K562 (cell line): ENCODE data around the gene AUNIP. TPM values are rescaled to one million over a fixed set of nuclear protein-coding genes. Genes with fewer than 3 reads are reported as not detected.

ENCODE experiments used
- ATAC-seq: fragments of 200-7000 bp; cut with Tn5 transposase; 3 replicates; pipeline ENCODE4 v1.9.1; 2020; ENCODE audit warnings: moderate library complexity
- BruUV-seq: library from RNA; stranded (reverse); fragments of 400-500 nt; replicated peaks from 2 replicates; lab custom pipeline; 2021; lab: Mats Ljungman, UMichigan
- CTCF ChIA-PET: fragments of 300-600 bp; formaldehyde crosslinking; extraction: SDS; loops from one replicate; lab custom pipeline; 2021; ENCODE audit warnings: low intra/inter-chr PET ratio; lab: Yijun Ruan, JAX
- POLR2A ChIA-PET: fragments of 300-600, 350-650 bp; sonication (Branson Sonifier 250); formaldehyde crosslinking; extraction: SDS; loops from one replicate; lab custom pipeline; 2021; ENCODE audit warnings: antibody characterized with exemption, inconsistent platforms; lab: Yijun Ruan, JAX
- DNase-seq, 4 experiments: peaks; one replicate each; pipeline versions ENCODE4 v3.0.0 to v3.0.0-alpha.2; 2011 to 2018; ENCODE audit warnings: low spot score in 3 of 4, mixed read lengths in 3 of 4; ENCODE audit errors: extremely low read depth in 1 of 4
- FAIRE-seq: peaks from 2 replicates; lab custom pipeline; 2011; peaks lifted over from hg19 to GRCh38; lab: Jason Lieb, UNC
- H2AFZ ChIP-seq: 2 replicates; pipeline ENCODE4 v1.6.0; 2011; ENCODE audit warnings: low read depth, low read length, control low read depth, inconsistent platforms
- H3K27ac ChIP-seq: fragments of 200-600 bp; 3 replicates; pipeline ENCODE4 v1.8.0; 2011; ENCODE audit warnings: low read depth, mild to moderate bottlenecking, control low read depth, inconsistent platforms, low read length, moderate library complexity, mixed read lengths; ENCODE audit errors: extremely low read depth
- H3K27me3 ChIP-seq, 2 experiments: fragments of 300-600 bp in 1 of 2; 2 replicates in 1 of 2; 3 replicates in 1 of 2; pipeline versions ENCODE4 v1.6.0 to v1.8.0; 2011; ENCODE audit warnings: inconsistent platforms in 2 of 2, low read length in 2 of 2, mild to moderate bottlenecking in 1 of 2, mixed read lengths in 1 of 2, moderate library complexity in 1 of 2; ENCODE audit not compliant: control insufficient read depth in 2 of 2, insufficient read depth in 2 of 2
- H3K36me3 ChIP-seq: fragments of 300-600 bp; 3 replicates; pipeline ENCODE4 v1.8.0; 2011; ENCODE audit warnings: mild to moderate bottlenecking, low read length, inconsistent platforms; ENCODE audit not compliant: control insufficient read depth, insufficient read depth
- H3K4me1 ChIP-seq, 2 experiments: fragments of 200-600 bp in 1 of 2; replicated peaks in 1 of 2; 2 replicates in 1 of 2; 3 replicates in 1 of 2; pipeline versions ENCODE4 v1.5.1 to v1.8.0; 2011; ENCODE audit warnings: inconsistent platforms in 2 of 2, low read length in 2 of 2, mild to moderate bottlenecking in 1 of 2, mixed read lengths in 1 of 2, moderate library complexity in 1 of 2; ENCODE audit not compliant: control insufficient read depth in 2 of 2, insufficient read depth in 2 of 2
- H3K4me2 ChIP-seq: 2 replicates; pipeline ENCODE4 v1.6.1; 2011; ENCODE audit warnings: low read length, control low read depth, inconsistent platforms, mixed read lengths; ENCODE audit not compliant: insufficient read depth
- H3K4me3 ChIP-seq: fragments of 200-600 bp; sonication (generic), shearing (Covaris generic); 2 replicates; pipeline ENCODE4 v1.5.1; 2016; ENCODE audit warnings: control low read depth, inconsistent platforms
- H3K79me2 ChIP-seq: fragments of 200-600 bp; 3 replicates; pipeline ENCODE4 v1.8.0; 2011; ENCODE audit warnings: low read length, inconsistent platforms; ENCODE audit not compliant: control insufficient read depth, insufficient read depth
- H3K9ac ChIP-seq, 2 experiments: 2 replicates each; pipeline versions ENCODE4 v1.6.0 to v1.6.1; 2011; ENCODE audit warnings: low read depth in 2 of 2, low read length in 2 of 2, control low read depth in 1 of 2, inconsistent platforms in 1 of 2, mild to moderate bottlenecking in 1 of 2, mixed read lengths in 1 of 2; ENCODE audit not compliant: insufficient read depth in 1 of 2
- H3K9me1 ChIP-seq: one replicate; pipeline ENCODE4 v1.6.0; 2011; ENCODE audit warnings: inconsistent platforms, mild to moderate bottlenecking, low read length, moderate library complexity; ENCODE audit not compliant: control insufficient read depth, insufficient read depth
- H3K9me3 ChIP-seq: replicated peaks from 2 replicates; pipeline ENCODE4 v1.5.1; 2011; ENCODE audit warnings: low read depth, low read length, inconsistent platforms; ENCODE audit not compliant: control insufficient read depth, insufficient read depth
- H4K20me1 ChIP-seq: replicated peaks from 2 replicates; pipeline ENCODE4 v1.6.1; 2011; ENCODE audit warnings: low read length, inconsistent platforms, mixed read lengths; ENCODE audit not compliant: control insufficient read depth, insufficient read depth
- ARID3B ChIP-seq: fragments of 250-450 bp; sonication (Bioruptor Pico); IDR thresholded peaks from 2 replicates; pipeline ENCODE4 v1.4.0; 2020; ENCODE audit warnings: borderline replicate concordance
- BCOR ChIP-seq: fragments of 450-650 bp; IDR thresholded peaks from 2 replicates; pipeline ENCODE4 v1.6.1; 2016
- KAT2B ChIP-seq: IDR thresholded peaks from one replicate; pipeline ENCODE4 v1.6.1; 2012; ENCODE audit warnings: low read depth, mild to moderate bottlenecking, control low read depth, inconsistent platforms, low read length, moderate library complexity
- POLR2A ChIP-seq: fragments of 450-650 bp; conservative IDR thresholded peaks from 2 replicates; pipeline ENCODE4 v1.6.1; 2016
- SIRT6 ChIP-seq: IDR thresholded peaks from one replicate; pipeline ENCODE4 v1.6.1; 2012; ENCODE audit warnings: low read depth, mild to moderate bottlenecking, control low read depth, inconsistent platforms, low read length, moderate library complexity
- TCF15 ChIP-seq: fragments of 250-450 bp; sonication (Bioruptor Pico); IDR thresholded peaks from 2 replicates; pipeline ENCODE4 v1.8.0; 2022; ENCODE audit warnings: moderate library complexity, mild to moderate bottlenecking, inconsistent platforms
- THAP12 ChIP-seq: fragments of 250-450 bp; sonication (Bioruptor Pico); IDR thresholded peaks from 2 replicates; pipeline ENCODE4 v1.9.0; 2021; ENCODE audit warnings: mild to moderate bottlenecking, inconsistent platforms
- ZFP91 ChIP-seq: sonication (generic); formaldehyde crosslinking; IDR thresholded peaks from 2 replicates; pipeline ENCODE4 v1.8.0; 2022; ENCODE audit warnings: mild to moderate bottlenecking, missing genetic modification reagents
- ZNF263 ChIP-seq: sonication (generic); formaldehyde crosslinking; IDR thresholded peaks from 2 replicates; pipeline ENCODE4 v1.8.0; 2022; ENCODE audit warnings: mild to moderate bottlenecking, missing genetic modification reagents, borderline replicate concordance
- ZNF444 ChIP-seq: fragments of 250-450 bp; sonication (Bioruptor Pico); IDR thresholded peaks from 2 replicates; pipeline ENCODE4 v1.4.0; 2020; ENCODE audit warnings: mild to moderate bottlenecking, moderate library complexity
- WGBS: fragments of 100-300 bp; shearing (Covaris generic); methylation state at CpG from one replicate; pipeline ENCODE4 v1.1.6; 2016; ENCODE audit warnings: low coverage, mixed read lengths; ENCODE audit not compliant: insufficient coverage; ENCODE audit errors: missing lambda C conversion rate; 5-methylcytosine and 5-hydroxymethylcytosine counted together
- in situ Hi-C: fragments of 300-500 bp; cut with MboI; formaldehyde crosslinking; loops from 4 replicates; pipeline ENCODE4 v1.15.0; 2018; ENCODE audit warnings: inconsistent platforms, mixed read lengths
- intact Hi-C: fragments of 100-400 bp; cut with micrococcal nuclease; formaldehyde crosslinking; loops from 2 replicates; pipeline ENCODE4 v1.14.2; 2022
- polyA plus RNA-seq, 8 experiments: library from polyadenylated mRNA; depleted of rRNA in 4 of 8; stranded (reverse) in 5 of 8; unstranded in 3 of 8; fragments of >200 nt; fragmentation: Nextera tagmentation in 2 of 8; fragmentation: Illumina TruSeq in 1 of 8; extraction: Ambion mirVana in 2 of 8; extraction: Trizol in 1 of 8; gene quantifications; 2 replicates each; pipeline versions ENCODE4 v1.2.1 to v1.2.3, GENCODE V29; 2011 to 2014; ENCODE audit warnings: inconsistent platforms in 1 of 8, missing spikeins in 1 of 8
- total RNA-seq, 7 experiments: library from RNA; depleted of rRNA in 6 of 7; stranded (reverse); fragments of >200 nt in 6 of 7; fragmentation: Illumina TruSeq in 2 of 7; extraction: Trizol in 2 of 7; gene quantifications; 2 replicates each; pipeline versions ENCODE4 v1.2.1 to v1.2.3, GENCODE V29; 2011 to 2021; ENCODE audit warnings: low replicate concordance in 1 of 7
- TF ChIP-seq, protein P1 (sequence below): sonication (generic); formaldehyde crosslinking; IDR thresholded peaks from 2 replicates; pipeline ENCODE4 v1.8.1; 2022; ENCODE audit warnings: missing genetic modification reagents
- TF ChIP-seq, protein P2 (sequence below): fragments of 450-650 bp; IDR thresholded peaks from 2 replicates; pipeline ENCODE4 v1.6.1; 2016; ENCODE audit warnings: borderline replicate concordance

AUNIP gene
- total and polyA plus RNA-seq, 9 of the 15 experiments (the other 6 are each of a cell fraction or from before 2014, with no cell fraction given) = 12.1 to 53.8 (median 47.1) TPM

DNA sequence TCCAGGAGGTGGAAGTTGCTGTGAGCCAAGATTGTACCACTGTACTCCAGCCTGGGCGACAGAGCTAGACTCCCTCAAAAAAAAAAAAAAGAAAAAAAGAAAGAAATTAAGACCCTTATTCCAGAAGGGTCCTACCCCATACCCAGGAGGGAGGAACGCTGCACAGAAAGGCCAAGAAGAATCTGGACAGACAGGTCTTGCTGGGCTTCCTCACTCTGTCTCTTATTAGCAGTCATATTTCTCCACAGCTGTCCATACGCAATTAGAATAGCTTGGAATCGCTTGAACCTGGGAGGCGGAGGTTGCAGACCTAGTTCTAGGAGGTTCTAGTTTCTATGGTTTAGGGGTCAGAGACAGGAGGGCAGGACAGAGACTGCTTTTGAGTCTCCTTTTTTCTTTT, 19.4 kb upstream of the AUNIP start (continued):
- TF ChIP-seq ZFP91 (CRISPR knock-in tag) = no peak

- no peaks in the 10 kb centered on the region for H3K9me1 ChIP-seq
- no peaks in the 10 kb centered on the region for H3K9me3 ChIP-seq
- H2AFZ ChIP-seq = no peak overlapping the region
- in situ Hi-C loops (no loop called here), intact Hi-C loops (no loop called here)
- 88% methylated on average over 2 of the region's 2 CpGs for WGBS
- DNase-seq (no peak), FAIRE-seq (no peak), ATAC-seq (no peak)
- no peaks in the 10 kb centered on the region for H4K20me1 ChIP-seq
- H3K27ac ChIP-seq = no peak overlapping the region
- no peaks in the 10 kb centered on the region for H3K27me3 ChIP-seq
- no peak overlapping the region for H3K4me2 ChIP-seq
- no peaks in the 10 kb centered on the region for H3K36me3 ChIP-seq
- no TSS peak for BruUV-seq
- ChIA-PET POLR2A (interaction anchor here (0.8 to 1.3 kb wide), 3 partner anchors 17 to 251 kb away, joined by 3 to 4 read pairs (median 4); no protein-coding TSS in a partner anchor), CTCF (no interaction called here)
- peaks cover 38 to 53% of the 10 kb centered on the region in 2 experiments for H3K4me1 ChIP-seq
- peaks cover 10% of the 10 kb centered on the region; the same call in 2 of the 3 replicates for H3K79me2 ChIP-seq
- H3K4me3 ChIP-seq = no peak overlapping the region
- H3K9ac ChIP-seq = no peak overlapping the region
- TF ChIP-seq THAP12 = no peak
- no peak for TF ChIP-seq SIRT6
- TF ChIP-seq ZNF444 (CRISPR knock-in tag) = no peak
- TF ChIP-seq KAT2B = no peak
- no peak for TF ChIP-seq ZNF263 (CRISPR knock-in tag)
- TF ChIP-seq, protein P1, sequence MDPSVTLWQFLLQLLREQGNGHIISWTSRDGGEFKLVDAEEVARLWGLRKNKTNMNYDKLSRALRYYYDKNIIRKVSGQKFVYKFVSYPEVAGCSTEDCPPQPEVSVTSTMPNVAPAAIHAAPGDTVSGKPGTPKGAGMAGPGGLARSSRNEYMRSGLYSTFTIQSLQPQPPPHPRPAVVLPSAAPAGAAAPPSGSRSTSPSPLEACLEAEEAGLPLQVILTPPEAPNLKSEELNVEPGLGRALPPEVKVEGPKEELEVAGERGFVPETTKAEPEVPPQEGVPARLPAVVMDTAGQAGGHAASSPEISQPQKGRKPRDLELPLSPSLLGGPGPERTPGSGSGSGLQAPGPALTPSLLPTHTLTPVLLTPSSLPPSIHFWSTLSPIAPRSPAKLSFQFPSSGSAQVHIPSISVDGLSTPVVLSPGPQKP = no peak
- TF ChIP-seq TCF15 = no peak
- TF ChIP-seq, protein P2, sequence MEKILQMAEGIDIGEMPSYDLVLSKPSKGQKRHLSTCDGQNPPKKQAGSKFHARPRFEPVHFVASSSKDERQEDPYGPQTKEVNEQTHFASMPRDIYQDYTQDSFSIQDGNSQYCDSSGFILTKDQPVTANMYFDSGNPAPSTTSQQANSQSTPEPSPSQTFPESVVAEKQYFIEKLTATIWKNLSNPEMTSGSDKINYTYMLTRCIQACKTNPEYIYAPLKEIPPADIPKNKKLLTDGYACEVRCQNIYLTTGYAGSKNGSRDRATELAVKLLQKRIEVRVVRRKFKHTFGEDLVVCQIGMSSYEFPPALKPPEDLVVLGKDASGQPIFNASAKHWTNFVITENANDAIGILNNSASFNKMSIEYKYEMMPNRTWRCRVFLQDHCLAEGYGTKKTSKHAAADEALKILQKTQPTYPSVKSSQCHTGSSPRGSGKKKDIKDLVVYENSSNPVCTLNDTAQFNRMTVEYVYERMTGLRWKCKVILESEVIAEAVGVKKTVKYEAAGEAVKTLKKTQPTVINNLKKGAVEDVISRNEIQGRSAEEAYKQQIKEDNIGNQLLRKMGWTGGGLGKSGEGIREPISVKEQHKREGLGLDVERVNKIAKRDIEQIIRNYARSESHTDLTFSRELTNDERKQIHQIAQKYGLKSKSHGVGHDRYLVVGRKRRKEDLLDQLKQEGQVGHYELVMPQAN = no peak
- TF ChIP-seq BCOR = peak; percentile 56
- TF ChIP-seq ARID3B = no peak
- no peak for TF ChIP-seq POLR2A
These were observed 17.9 kb upstream of the AUNIP start for GRCh38 chr1:25877155-25877554.
